Body of pancreas (tissue), 4 donors: ENCODE data around the gene FADS3.

ENCODE experiments used
- POLR2A ChIP-seq, 3 donors: fragments of 450-650 bp; IDR thresholded peaks; one replicate each; pipeline ENCODE4 v1.6.1; 2016; ENCODE audit warnings: antibody characterized with exemption in 3 of 3, mild to moderate bottlenecking in 2 of 3
- TF ChIP-seq, protein P1 (sequence below), 7 experiments: fragments of 450-650 bp in 4 of 7; fragments of 200-600 bp in 3 of 7; sonication (generic) in 3 of 7; IDR thresholded peaks; one replicate each; pipeline ENCODE4 v1.5.1; 2016 to 2019; ENCODE audit warnings: antibody characterized with exemption in 7 of 7

DNA sequence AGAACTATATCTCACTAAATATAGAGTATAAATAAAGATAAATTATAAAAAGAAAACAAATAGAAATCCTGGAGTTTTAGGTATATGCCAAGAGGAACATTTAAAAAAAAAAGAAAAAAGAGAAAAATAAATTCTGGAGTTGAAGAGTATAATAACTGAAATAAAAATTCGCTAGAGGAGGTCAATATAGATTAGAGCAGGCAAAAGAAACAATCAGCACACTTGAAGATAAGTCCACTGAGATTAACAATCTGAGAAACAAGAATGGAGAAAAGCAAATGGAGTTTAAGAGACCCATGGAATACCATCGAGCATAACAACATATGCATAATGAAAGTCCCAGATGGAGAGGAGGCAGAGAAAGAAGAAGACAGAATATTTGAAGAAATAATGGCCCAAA lies 44.5 kb upstream of the FADS3 start:
- no peak for TF ChIP-seq POLR2A (IDR thresholded peaks at IDR 0.05)
- TF ChIP-seq, protein P1, sequence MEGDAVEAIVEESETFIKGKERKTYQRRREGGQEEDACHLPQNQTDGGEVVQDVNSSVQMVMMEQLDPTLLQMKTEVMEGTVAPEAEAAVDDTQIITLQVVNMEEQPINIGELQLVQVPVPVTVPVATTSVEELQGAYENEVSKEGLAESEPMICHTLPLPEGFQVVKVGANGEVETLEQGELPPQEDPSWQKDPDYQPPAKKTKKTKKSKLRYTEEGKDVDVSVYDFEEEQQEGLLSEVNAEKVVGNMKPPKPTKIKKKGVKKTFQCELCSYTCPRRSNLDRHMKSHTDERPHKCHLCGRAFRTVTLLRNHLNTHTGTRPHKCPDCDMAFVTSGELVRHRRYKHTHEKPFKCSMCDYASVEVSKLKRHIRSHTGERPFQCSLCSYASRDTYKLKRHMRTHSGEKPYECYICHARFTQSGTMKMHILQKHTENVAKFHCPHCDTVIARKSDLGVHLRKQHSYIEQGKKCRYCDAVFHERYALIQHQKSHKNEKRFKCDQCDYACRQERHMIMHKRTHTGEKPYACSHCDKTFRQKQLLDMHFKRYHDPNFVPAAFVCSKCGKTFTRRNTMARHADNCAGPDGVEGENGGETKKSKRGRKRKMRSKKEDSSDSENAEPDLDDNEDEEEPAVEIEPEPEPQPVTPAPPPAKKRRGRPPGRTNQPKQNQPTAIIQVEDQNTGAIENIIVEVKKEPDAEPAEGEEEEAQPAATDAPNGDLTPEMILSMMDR (IDR thresholded peaks at IDR 0.05) = no peak
